GM10266 (cell line): Measurements from ENCODE around the gene PLCB1.

ENCODE experiments used
- DNase-seq: peaks from one replicate; pipeline ENCODE4 v3.0.0; 2012; ENCODE audit errors: extremely low spot score
- CTCF ChIP-seq: IDR thresholded peaks from 2 replicates; pipeline ENCODE4 v1.5.1; 2012; ENCODE audit warnings: mild to moderate bottlenecking, low read depth; ENCODE audit not compliant: control insufficient read depth, insufficient read depth; ENCODE audit errors: missing control alignments

Gene PLCB1

GRCh38 chr20:8507231-8507630, 375.2 kb downstream of the PLCB1 start:
- DNase-seq: no peak
- TF ChIP-seq CTCF: no peak

GRCh38 chr20:8509809-8510208, 377.7 kb downstream of the PLCB1 start:
- TF ChIP-seq CTCF: no peak
- no peak for DNase-seq

GRCh38 chr20:8510808-8511207, 378.7 kb downstream of the PLCB1 start:
- DNase-seq: no peak
- TF ChIP-seq CTCF: no peak

- TF ChIP-seq CTCF: no peak
These were observed 379.9 kb downstream of the PLCB1 start for GRCh38 chr20:8512003-8512402.

GRCh38 chr20:8515810-8516435, 383.9 kb downstream of the PLCB1 start:
- DNase-seq: no peak
- TF ChIP-seq CTCF: no peak

More at GRCh38 chr20:8512003-8512402, 379.9 kb downstream of the PLCB1 start:
- no peak for DNase-seq

GRCh38 chr20:8518878-8519277, 386.8 kb downstream of the PLCB1 start:
- no peak for TF ChIP-seq CTCF
- DNase-seq: no peak

GRCh38 chr20:8519887-8520286, 387.8 kb downstream of the PLCB1 start:
- DNase-seq: no peak
- TF ChIP-seq CTCF: no peak
